ENCODE data around the gene IRX5. TPM values are rescaled to one million over a fixed set of nuclear protein-coding genes. Genes with fewer than 3 reads are reported as not detected.

IRX5 gene
- polyA plus RNA-seq: not detected

GRCh38 chr16:54930005-54930868 lies at the start of gene IRX5:
Gene IRX5 (plus strand): TSS chr16:54930865. CDS start chr16:54931199, 334 bp downstream.
- peak within 1 kb of the TSS; percentile 83 to 95 (median 86) for H3K4me3 Mint-ChIP-seq
- peaks cover 57% of the 10 kb centered on the region for H3K27me3 Mint-ChIP-seq
- peaks cover 5% of the 10 kb centered on the region for H3K36me3 Mint-ChIP-seq
- H3K27ac Mint-ChIP-seq: peak within 1 kb of the TSS; percentile 78 to 93 (median 87)
- peaks cover 13 to 17% (median 15%) of the 10 kb centered on the region in 3 donors for H3K4me1 Mint-ChIP-seq
- H3K9me3 Mint-ChIP-seq: peaks cover 4 to 16% (median 6%) of the 10 kb centered on the region in 3 donors

- Mint-ChIP-seq H3K4me3 (no peak overlapping the region), H3K4me1 (no peaks in the 10 kb centered on the region), H3K36me3 (peaks cover 3% of the 10 kb centered on the region), H3K27me3 (no peaks in the 10 kb centered on the region), H3K27ac (no peak overlapping the region), H3K9me3 (peaks cover 0 to 15% (median 8%) of the 10 kb centered on the region in 3 donors)
Observed at GRCh38 chr16:54882556-54882955, 48.1 kb upstream of the IRX5 start.

GRCh38 chr16:54883358-54883757 lies 47.3 kb upstream of the IRX5 start:
- Mint-ChIP-seq H3K27ac (no peak overlapping the region), H3K27me3 (no peaks in the 10 kb centered on the region), H3K4me1 (no peaks in the 10 kb centered on the region), H3K36me3 (peaks cover 3% of the 10 kb centered on the region), H3K4me3 (no peak overlapping the region), H3K9me3 (peaks cover 0 to 15% (median 5%) of the 10 kb centered on the region in 3 donors)

GRCh38 chr16:54886078-54886477 lies 44.6 kb upstream of the IRX5 start:
- H3K27ac Mint-ChIP-seq: no peak overlapping the region
- peaks cover 3% of the 10 kb centered on the region for H3K36me3 Mint-ChIP-seq
- H3K9me3 Mint-ChIP-seq: peaks cover 1 to 9% (median 5%) of the 10 kb centered on the region in 3 donors
- no peak overlapping the region for H3K4me3 Mint-ChIP-seq
- H3K27me3 Mint-ChIP-seq: no peaks in the 10 kb centered on the region
- no peaks in the 10 kb centered on the region for H3K4me1 Mint-ChIP-seq

GRCh38 chr16:54890381-54890780 lies 40.3 kb upstream of the IRX5 start:
- no peak overlapping the region for H3K4me3 Mint-ChIP-seq
- H3K27me3 Mint-ChIP-seq: no peaks in the 10 kb centered on the region
- no peaks in the 10 kb centered on the region for H3K4me1 Mint-ChIP-seq
- H3K36me3 Mint-ChIP-seq: no peaks in the 10 kb centered on the region
- H3K27ac Mint-ChIP-seq: no peak overlapping the region
- H3K9me3 Mint-ChIP-seq: peaks cover 0 to 4% (median 1%) of the 10 kb centered on the region in 3 donors

- no peaks in the 10 kb centered on the region for H3K4me1 Mint-ChIP-seq
- no peaks in the 10 kb centered on the region for H3K36me3 Mint-ChIP-seq
- peaks cover 0 to 4% (median 1%) of the 10 kb centered on the region in 3 donors for H3K9me3 Mint-ChIP-seq
- H3K27me3 Mint-ChIP-seq: no peaks in the 10 kb centered on the region
- no peak overlapping the region for H3K27ac Mint-ChIP-seq
- H3K4me3 Mint-ChIP-seq: no peak overlapping the region
Observed at GRCh38 chr16:54891346-54891745, 39.3 kb upstream of the IRX5 start.

GRCh38 chr16:54892981-54893380 lies 37.7 kb upstream of the IRX5 start:
- no peaks in the 10 kb centered on the region for H3K36me3 Mint-ChIP-seq
- H3K4me1 Mint-ChIP-seq: no peaks in the 10 kb centered on the region
- peaks cover 0 to 1% (median 0%) of the 10 kb centered on the region in 3 donors for H3K9me3 Mint-ChIP-seq
- H3K27me3 Mint-ChIP-seq: no peaks in the 10 kb centered on the region
- H3K27ac Mint-ChIP-seq: no peak overlapping the region
- H3K4me3 Mint-ChIP-seq: no peak overlapping the region

GRCh38 chr16:54897930-54898329 lies 32.7 kb upstream of the IRX5 start:
- no peak overlapping the region for H3K4me3 Mint-ChIP-seq
- peaks cover 0 to 3% (median 0%) of the 10 kb centered on the region in 3 donors for H3K4me1 Mint-ChIP-seq
- H3K9me3 Mint-ChIP-seq: peaks cover 5 to 7% (median 6%) of the 10 kb centered on the region in 3 donors
- peaks cover 1% of the 10 kb centered on the region for H3K27me3 Mint-ChIP-seq
- no peak overlapping the region for H3K27ac Mint-ChIP-seq
- no peaks in the 10 kb centered on the region for H3K36me3 Mint-ChIP-seq

GRCh38 chr16:54901606-54902005 lies 29.1 kb upstream of the IRX5 start:
- no peak overlapping the region for H3K4me3 Mint-ChIP-seq

GRCh38 chr16:54903047-54903446 lies 27.6 kb upstream of the IRX5 start:
- H3K36me3 Mint-ChIP-seq: no peaks in the 10 kb centered on the region
- peaks cover 12 to 14% (median 13%) of the 10 kb centered on the region in 3 donors for H3K9me3 Mint-ChIP-seq
- peak overlapping the region in 1 of 4 donors; percentile 67 for H3K4me3 Mint-ChIP-seq
- H3K4me1 Mint-ChIP-seq: peaks cover 0 to 3% (median 0%) of the 10 kb centered on the region in 3 donors
- no peak overlapping the region for H3K27ac Mint-ChIP-seq
- H3K27me3 Mint-ChIP-seq: peaks cover 4% of the 10 kb centered on the region

More at GRCh38 chr16:54901606-54902005, 29.1 kb upstream of the IRX5 start:
- peaks cover 0 to 3% (median 0%) of the 10 kb centered on the region in 3 donors for H3K4me1 Mint-ChIP-seq
- H3K27me3 Mint-ChIP-seq: peaks cover 4% of the 10 kb centered on the region
- H3K9me3 Mint-ChIP-seq: peaks cover 12 to 13% (median 13%) of the 10 kb centered on the region in 3 donors
- H3K36me3 Mint-ChIP-seq: no peaks in the 10 kb centered on the region
- H3K27ac Mint-ChIP-seq: no peak overlapping the region

- peak overlapping the region in 1 of 3 donors; percentile 31 for H3K27ac Mint-ChIP-seq
- peaks cover 3% of the 10 kb centered on the region for H3K36me3 Mint-ChIP-seq
- H3K27me3 Mint-ChIP-seq: peaks cover 2% of the 10 kb centered on the region
- no peak overlapping the region for H3K4me3 Mint-ChIP-seq
- H3K9me3 Mint-ChIP-seq: peaks cover 2 to 9% (median 3%) of the 10 kb centered on the region in 3 donors
- H3K4me1 Mint-ChIP-seq: no peaks in the 10 kb centered on the region
Observed at GRCh38 chr16:54911079-54911478, 19.6 kb upstream of the IRX5 start.

- Mint-ChIP-seq H3K9me3 (peaks cover 0 to 9% (median 2%) of the 10 kb centered on the region in 3 donors), H3K27me3 (no peaks in the 10 kb centered on the region), H3K4me1 (no peaks in the 10 kb centered on the region), H3K36me3 (peaks cover 3% of the 10 kb centered on the region), H3K4me3 (no peak overlapping the region), H3K27ac (no peak overlapping the region)
Observed at GRCh38 chr16:54912720-54913119, 17.9 kb upstream of the IRX5 start.

- Mint-ChIP-seq H3K36me3 (no peaks in the 10 kb centered on the region), H3K9me3 (peaks cover 0 to 2% (median 2%) of the 10 kb centered on the region in 3 donors), H3K4me3 (no peak overlapping the region), H3K27me3 (peaks cover 6% of the 10 kb centered on the region), H3K27ac (no peak overlapping the region), H3K4me1 (no peaks in the 10 kb centered on the region)
Observed at GRCh38 chr16:54921206-54921824, 9.3 kb upstream of the IRX5 start.

- Mint-ChIP-seq H3K4me1 (peaks cover 5 to 8% (median 7%) of the 10 kb centered on the region in 3 donors), H3K27ac (peak overlapping the region in 1 of 3 donors; percentile 43), H3K36me3 (peaks cover 5% of the 10 kb centered on the region), H3K4me3 (no peak overlapping the region), H3K9me3 (peaks cover 0 to 6% (median 6%) of the 10 kb centered on the region in 3 donors), H3K27me3 (peaks cover 23% of the 10 kb centered on the region)
Observed at GRCh38 chr16:54923055-54923473, 7.6 kb upstream of the IRX5 start.

GRCh38 chr16:54923988-54924387 lies 6.7 kb upstream of the IRX5 start:
- Mint-ChIP-seq H3K27ac (no peak overlapping the region), H3K9me3 (peaks cover 0 to 6% (median 6%) of the 10 kb centered on the region in 3 donors), H3K4me1 (peaks cover 5 to 9% (median 9%) of the 10 kb centered on the region in 3 donors), H3K36me3 (peaks cover 5% of the 10 kb centered on the region), H3K27me3 (peaks cover 24% of the 10 kb centered on the region), H3K4me3 (no peak overlapping the region)

Measured in IgD-negative memory B cell (primary cell).